A172 (cell line): ENCODE results near the gene OR11L1. TPM values are rescaled to one million over a fixed set of nuclear protein-coding genes. Genes with fewer than 3 reads are reported as not detected.

Experiments used
- DNase-seq: peaks from one replicate; pipeline ENCODE4 v3.0.0-alpha.2; 2015; ENCODE audit warnings: low spot score
- total RNA-seq: library from RNA; depleted of rRNA; stranded (reverse); fragments of >200 nt; shearing (Covaris generic); gene quantifications from 2 replicates; pipeline ENCODE4 v1.2.3, GENCODE V29; 2014; rRNA removed

Gene OR11L1
- total RNA-seq, 1 experiment from 2014 or later, result not detected

- DNase-seq, result no peak
Observed at GRCh38 chr1:247812637-247813036, 29.1 kb downstream of the OR11L1 start.

GRCh38 chr1:247797518-247797917 is 44.2 kb downstream of the OR11L1 start:
- no peak for DNase-seq

Other genes with a start within 250 kb of the OR11L1 start
- gene OR2G3, start 236.3 kb downstream of the OR11L1 start, total RNA-seq, result not detected in 2 replicates
- gene OR13G1, start 162.2 kb downstream of the OR11L1 start, total RNA-seq, result not detected in 2 replicates
- not detected in 2 replicates for gene OR6F1, start 125.2 kb downstream of the OR11L1 start, total RNA-seq
- gene OR14K1, start 103.3 kb downstream of the OR11L1 start, total RNA-seq, result not detected in 2 replicates
- gene OR14A2, start 93.8 kb downstream of the OR11L1 start, total RNA-seq, result not detected in 2 replicates
- gene OR1C1, start 81.3 kb downstream of the OR11L1 start, total RNA-seq, result not detected in 2 replicates
- not detected in 2 replicates for gene OR14A16, start 17.8 kb downstream of the OR11L1 start, total RNA-seq
- gene TRIM58, start 15.3 kb upstream of the OR11L1 start, total RNA-seq, result not detected in 2 replicates
- gene OR2W3, start 53.7 kb upstream of the OR11L1 start, total RNA-seq, result not detected in 2 replicates
- not detected in 2 replicates for gene OR2T8, start 78.4 kb upstream of the OR11L1 start, total RNA-seq
- gene OR2AJ1, start 83.0 kb upstream of the OR11L1 start, total RNA-seq, result not detected in 2 replicates
- not detected in 2 replicates for gene OR2L8, start 107.0 kb upstream of the OR11L1 start, total RNA-seq
- not detected in 2 replicates for gene OR2AK2, start 123.3 kb upstream of the OR11L1 start, total RNA-seq
- not detected in 2 replicates for gene OR2L5, start 171.8 kb upstream of the OR11L1 start, total RNA-seq
- not detected in 2 replicates for gene OR2L2, start 188.2 kb upstream of the OR11L1 start, total RNA-seq
- not detected in 2 replicates for gene OR2L3, start 204.9 kb upstream of the OR11L1 start, total RNA-seq